Fibroblast of lung (primary cell): ENCODE measurements around the gene TSEN2.

Experiments used
- CTCF ChIP-seq, 2 donors: IDR thresholded peaks in 1 of 2; conservative IDR thresholded peaks in 1 of 2; 1 replicate in 1 of 2; 2 replicates in 1 of 2; pipeline ENCODE4 v1.5.1; 2011 to 2012; ENCODE audit warnings: low read length in 2 of 2, control low read depth in 1 of 2, inconsistent platforms in 1 of 2, low read depth in 1 of 2, mild to moderate bottlenecking in 1 of 2
- EZH2 ChIP-seq: IDR thresholded peaks from 2 replicates; pipeline ENCODE4 v1.5.1; 2012; ENCODE audit warnings: low read length, control low read depth, mild to moderate bottlenecking; ENCODE audit errors: missing control alignments

- TF ChIP-seq CTCF (conservative IDR thresholded peaks at IDR 0.05 in 1 of 2, IDR thresholded peaks at IDR 0.05 in 1 of 2; ENCODE audit: low read depth in 1 of 2, low read length in 2 of 2) (no peak), EZH2 (no peak)
Measured at GRCh38 chr3:12574131-12574530, 89.9 kb downstream of the TSEN2 start.
